ENCODE measurements around the gene PCAT7.
"Not testable (repeated sequence)": the region's sequence is repeated elsewhere in the genome, so short reads cannot be mapped to it uniquely, and the experiment has no call there.

Gene PCAT7

GRCh38 chr9:94586814-94587213 lies 31.9 kb downstream of the PCAT7 start:
- Histone ChIP-seq H3K27me3 (ENCODE audit: insufficient read depth, low read length) (no peaks in the 10 kb centered on the region), H3K27ac (ENCODE audit: low read depth, low read length) (no peak overlapping the region), H3K4me1 (ENCODE audit: control insufficient read depth in 1 of 2, insufficient read depth in 2 of 2, low read length in 2 of 2) (peaks cover 0 to 2% of the 10 kb centered on the region in 2 experiments), H4K8ac (ENCODE audit: low read depth, low read length) (no peak overlapping the region), H3K9ac (ENCODE audit: low read length) (no peak overlapping the region), H2BK120ac (ENCODE audit: insufficient read depth, low read length, poor library complexity) (no peak overlapping the region), H3K9me3 (ENCODE audit: insufficient read depth, low read depth, low read length) (no peaks in the 10 kb centered on the region), H2AFZ (ENCODE audit: insufficient read depth, low read length, poor library complexity) (no peak overlapping the region), H4K91ac (ENCODE audit: low read depth, low read length) (no peak overlapping the region), H2BK12ac (ENCODE audit: low read length) (no peak overlapping the region), H2BK5ac (ENCODE audit: low read depth, low read length, poor library complexity) (no peak overlapping the region), H3K4me2 (ENCODE audit: low read length) (no peak overlapping the region), H3K14ac (ENCODE audit: low read length) (no peak overlapping the region), H4K12ac (ENCODE audit: low read depth, low read length) (no peak overlapping the region), H3K18ac (ENCODE audit: low read length) (no peak overlapping the region), H3K79me2 (ENCODE audit: control insufficient read depth, insufficient read depth, low read length, poor library complexity) (no peaks in the 10 kb centered on the region), H3K79me1 (ENCODE audit: low read length) (no peaks in the 10 kb centered on the region), H3K36me3 (ENCODE audit: control insufficient read depth in 1 of 2, insufficient read depth in 2 of 2, low read length in 2 of 2) (no peaks in the 10 kb centered on the region), H3K4me3 (ENCODE audit: low read depth, low read length) (no peak overlapping the region), H3K23ac (ENCODE audit: low read length) (no peak overlapping the region), H3K4ac (ENCODE audit: low read depth, low read length) (no peak overlapping the region), H2AK5ac (ENCODE audit: low read length) (no peak overlapping the region)
- WGBS (ENCODE audit: extremely low coverage, insufficient coverage, insufficient read length), result no CpG with 5 or more reads among the region's 9 CpGs
- DNase-seq, result peak in 1 of 2 donors; percentile 5

GRCh38 chr9:94588681-94589080 lies 33.8 kb downstream of the PCAT7 start:
- Histone ChIP-seq H3K4ac (ENCODE audit: low read depth, low read length) (no peak overlapping the region), H3K79me2 (ENCODE audit: control insufficient read depth, insufficient read depth, low read length, poor library complexity) (no peaks in the 10 kb centered on the region), H2AK5ac (ENCODE audit: low read length) (no peak overlapping the region), H3K9me3 (ENCODE audit: insufficient read depth, low read depth, low read length) (no peaks in the 10 kb centered on the region), H3K4me1 (ENCODE audit: control insufficient read depth in 1 of 2, insufficient read depth in 2 of 2, low read length in 2 of 2) (peaks cover 0 to 2% of the 10 kb centered on the region in 2 experiments), H2BK12ac (ENCODE audit: low read length) (no peak overlapping the region), H3K14ac (ENCODE audit: low read length) (no peak overlapping the region), H3K27me3 (ENCODE audit: insufficient read depth, low read length) (no peaks in the 10 kb centered on the region), H3K4me2 (ENCODE audit: low read length) (no peak overlapping the region), H3K27ac (ENCODE audit: low read depth, low read length) (no peak overlapping the region), H2BK5ac (ENCODE audit: low read depth, low read length, poor library complexity) (no peak overlapping the region), H4K12ac (ENCODE audit: low read depth, low read length) (no peak overlapping the region), H2BK120ac (ENCODE audit: insufficient read depth, low read length, poor library complexity) (no peak overlapping the region), H3K18ac (ENCODE audit: low read length) (no peak overlapping the region), H4K91ac (ENCODE audit: low read depth, low read length) (no peak overlapping the region), H4K8ac (ENCODE audit: low read depth, low read length) (no peak overlapping the region), H3K23ac (ENCODE audit: low read length) (no peak overlapping the region), H3K9ac (ENCODE audit: low read length) (no peak overlapping the region), H3K4me3 (ENCODE audit: low read depth, low read length) (no peak overlapping the region), H3K79me1 (ENCODE audit: low read length) (no peaks in the 10 kb centered on the region), H2AFZ (ENCODE audit: insufficient read depth, low read length, poor library complexity) (no peak overlapping the region), H3K36me3 (ENCODE audit: control insufficient read depth in 1 of 2, insufficient read depth in 2 of 2, low read length in 2 of 2) (no peaks in the 10 kb centered on the region)
- no peak for DNase-seq
- no CpG with 5 or more reads among the region's 9 CpGs for WGBS (ENCODE audit: extremely low coverage, insufficient coverage, insufficient read length)

- not testable (repeated sequence) for H4K8ac ChIP-seq (ENCODE audit: low read depth, low read length); H2BK5ac ChIP-seq (ENCODE audit: low read depth, low read length, poor library complexity); H3K4me3 ChIP-seq (ENCODE audit: low read depth, low read length); H3K4me1 ChIP-seq (ENCODE audit: control insufficient read depth in 1 of 2, insufficient read depth in 2 of 2, low read length in 2 of 2); H2BK12ac ChIP-seq (ENCODE audit: low read length); H3K14ac ChIP-seq (ENCODE audit: low read length); H2AK5ac ChIP-seq (ENCODE audit: low read length); H3K9me3 ChIP-seq (ENCODE audit: insufficient read depth, low read depth, low read length); H2BK120ac ChIP-seq (ENCODE audit: insufficient read depth, low read length, poor library complexity); H3K36me3 ChIP-seq (ENCODE audit: control insufficient read depth in 1 of 2, insufficient read depth in 2 of 2, low read length in 2 of 2); H2AFZ ChIP-seq (ENCODE audit: insufficient read depth, low read length, poor library complexity); DNase-seq; H3K9ac ChIP-seq (ENCODE audit: low read length); H3K27ac ChIP-seq (ENCODE audit: low read depth, low read length); H3K18ac ChIP-seq (ENCODE audit: low read length); H3K23ac ChIP-seq (ENCODE audit: low read length); H3K4me2 ChIP-seq (ENCODE audit: low read length); H4K91ac ChIP-seq (ENCODE audit: low read depth, low read length); H4K12ac ChIP-seq (ENCODE audit: low read depth, low read length); H3K79me1 ChIP-seq (ENCODE audit: low read length); H3K79me2 ChIP-seq (ENCODE audit: control insufficient read depth, insufficient read depth, low read length, poor library complexity); H3K4ac ChIP-seq (ENCODE audit: low read depth, low read length); H3K27me3 ChIP-seq (ENCODE audit: insufficient read depth, low read length)
- WGBS (ENCODE audit: extremely low coverage, insufficient coverage, insufficient read length), result no CpG with 5 or more reads among the region's 38 CpGs
Observed at GRCh38 chr9:94591046-94591545, 36.2 kb downstream of the PCAT7 start.

GRCh38 chr9:94591876-94592275 lies 37.0 kb downstream of the PCAT7 start:
- Histone ChIP-seq H3K4me2 (ENCODE audit: low read length) (no peak overlapping the region), H3K79me1 (ENCODE audit: low read length) (no peaks in the 10 kb centered on the region), H4K8ac (ENCODE audit: low read depth, low read length) (no peak overlapping the region), H3K14ac (ENCODE audit: low read length) (no peak overlapping the region), H3K4me1 (ENCODE audit: control insufficient read depth in 1 of 2, insufficient read depth in 2 of 2, low read length in 2 of 2) (no peaks in the 10 kb centered on the region), H3K23ac (ENCODE audit: low read length) (no peak overlapping the region), H2BK120ac (ENCODE audit: insufficient read depth, low read length, poor library complexity) (no peak overlapping the region), H4K91ac (ENCODE audit: low read depth, low read length) (no peak overlapping the region), H2BK5ac (ENCODE audit: low read depth, low read length, poor library complexity) (no peak overlapping the region), H2AFZ (ENCODE audit: insufficient read depth, low read length, poor library complexity) (no peak overlapping the region), H3K9ac (ENCODE audit: low read length) (no peak overlapping the region), H3K79me2 (ENCODE audit: control insufficient read depth, insufficient read depth, low read length, poor library complexity) (no peaks in the 10 kb centered on the region), H4K12ac (ENCODE audit: low read depth, low read length) (no peak overlapping the region), H3K36me3 (ENCODE audit: control insufficient read depth in 1 of 2, insufficient read depth in 2 of 2, low read length in 2 of 2) (no peaks in the 10 kb centered on the region), H2AK5ac (ENCODE audit: low read length) (no peak overlapping the region), H3K27me3 (ENCODE audit: insufficient read depth, low read length) (no peaks in the 10 kb centered on the region), H2BK12ac (ENCODE audit: low read length) (no peak overlapping the region), H3K18ac (ENCODE audit: low read length) (no peak overlapping the region), H3K4me3 (ENCODE audit: low read depth, low read length) (no peak overlapping the region), H3K27ac (ENCODE audit: low read depth, low read length) (no peak overlapping the region), H3K4ac (ENCODE audit: low read depth, low read length) (no peak overlapping the region), H3K9me3 (ENCODE audit: insufficient read depth, low read depth, low read length) (no peaks in the 10 kb centered on the region)
- DNase-seq, result no peak
- WGBS (ENCODE audit: extremely low coverage, insufficient coverage, insufficient read length), result no CpG with 5 or more reads among the region's 8 CpGs
